Cardiac fibroblast (primary cell): ENCODE measurements around the gene MLN.
A peak's percentile ranks its signal among the peaks of the same experiment; 100 is the strongest.

Experiments
- DNase-seq, 2 donors: peaks; one replicate each; pipeline versions ENCODE4 v3.0.0 to v3.0.0-alpha.2; 2010; ENCODE audit warnings: low read depth in 2 of 2
- H3K4me3 ChIP-seq, 2 donors: replicated peaks in 1 of 2; 1 replicate in 1 of 2; 2 replicates in 1 of 2; pipeline ENCODE4 v1.5.1; 2011; ENCODE audit warnings: low read depth in 2 of 2, low read length in 2 of 2, mild to moderate bottlenecking in 2 of 2, moderate library complexity in 1 of 2
- TF ChIP-seq, protein P1 (sequence below): IDR thresholded peaks from one replicate; pipeline ENCODE4 v1.5.1; 2011; ENCODE audit warnings: low read depth, mild to moderate bottlenecking, low read length, inconsistent platforms

MLN gene

GRCh38 chr6:33820784-33821520, 17.1 kb upstream of the MLN start:
- H3K4me3 ChIP-seq = no peak overlapping the region
- TF ChIP-seq, protein P1, sequence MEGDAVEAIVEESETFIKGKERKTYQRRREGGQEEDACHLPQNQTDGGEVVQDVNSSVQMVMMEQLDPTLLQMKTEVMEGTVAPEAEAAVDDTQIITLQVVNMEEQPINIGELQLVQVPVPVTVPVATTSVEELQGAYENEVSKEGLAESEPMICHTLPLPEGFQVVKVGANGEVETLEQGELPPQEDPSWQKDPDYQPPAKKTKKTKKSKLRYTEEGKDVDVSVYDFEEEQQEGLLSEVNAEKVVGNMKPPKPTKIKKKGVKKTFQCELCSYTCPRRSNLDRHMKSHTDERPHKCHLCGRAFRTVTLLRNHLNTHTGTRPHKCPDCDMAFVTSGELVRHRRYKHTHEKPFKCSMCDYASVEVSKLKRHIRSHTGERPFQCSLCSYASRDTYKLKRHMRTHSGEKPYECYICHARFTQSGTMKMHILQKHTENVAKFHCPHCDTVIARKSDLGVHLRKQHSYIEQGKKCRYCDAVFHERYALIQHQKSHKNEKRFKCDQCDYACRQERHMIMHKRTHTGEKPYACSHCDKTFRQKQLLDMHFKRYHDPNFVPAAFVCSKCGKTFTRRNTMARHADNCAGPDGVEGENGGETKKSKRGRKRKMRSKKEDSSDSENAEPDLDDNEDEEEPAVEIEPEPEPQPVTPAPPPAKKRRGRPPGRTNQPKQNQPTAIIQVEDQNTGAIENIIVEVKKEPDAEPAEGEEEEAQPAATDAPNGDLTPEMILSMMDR = no peak
- no peak for DNase-seq

- TF ChIP-seq, protein P1 = no peak
- H3K4me3 ChIP-seq = no peak overlapping the region
- DNase-seq = no peak
These were observed 16.4 kb upstream of the MLN start for GRCh38 chr6:33820243-33820642.

GRCh38 chr6:33819021-33819420, 15.2 kb upstream of the MLN start:
- H3K4me3 ChIP-seq = no peak overlapping the region
- TF ChIP-seq, protein P1 = no peak
- no peak for DNase-seq

DNA sequence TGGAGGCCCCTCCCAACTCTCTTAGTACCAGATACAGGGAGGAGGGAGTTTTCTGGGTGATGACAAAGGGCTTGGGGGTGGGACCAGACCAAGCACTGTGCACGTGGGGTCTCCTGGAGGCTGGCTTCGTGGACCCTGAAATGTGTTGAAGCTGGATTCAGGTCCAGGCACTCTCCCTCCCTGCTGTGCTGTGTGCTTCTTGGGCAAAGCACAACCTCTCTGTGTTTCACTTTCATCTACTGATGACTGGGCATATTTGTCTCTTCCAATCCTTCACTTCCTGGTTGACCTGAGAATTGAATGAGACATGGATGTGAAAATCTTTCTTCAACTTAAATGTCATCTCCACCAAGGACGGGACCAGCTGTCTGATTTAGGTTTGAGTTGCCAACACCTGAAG, 14.5 kb upstream of the MLN start:
- DNase-seq = no peak
- H3K4me3 ChIP-seq = no peak overlapping the region
- TF ChIP-seq, protein P1 = no peak

DNA sequence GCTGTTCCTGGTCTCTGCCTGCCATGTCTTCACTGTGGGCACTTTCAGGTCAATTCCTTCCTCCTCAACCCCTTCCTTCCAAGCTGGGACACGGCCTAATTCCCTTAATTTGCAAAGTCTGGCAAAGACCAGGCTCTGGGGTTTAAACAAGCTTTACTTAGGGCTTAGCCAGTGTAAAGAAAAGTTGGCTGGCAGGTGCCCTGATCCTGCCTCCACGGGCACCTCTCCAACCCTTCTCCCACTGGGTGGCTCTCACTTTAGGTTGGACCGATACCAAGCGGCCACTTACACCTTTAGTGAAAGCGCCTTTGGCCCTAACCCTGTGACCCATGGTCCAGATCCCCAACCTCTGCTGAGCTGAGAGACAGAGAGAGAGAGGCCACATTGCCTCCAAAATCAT, 13.7 kb upstream of the MLN start:
- TF ChIP-seq, protein P1 = no peak
- no peak for DNase-seq
- H3K4me3 ChIP-seq = no peak overlapping the region

DNA sequence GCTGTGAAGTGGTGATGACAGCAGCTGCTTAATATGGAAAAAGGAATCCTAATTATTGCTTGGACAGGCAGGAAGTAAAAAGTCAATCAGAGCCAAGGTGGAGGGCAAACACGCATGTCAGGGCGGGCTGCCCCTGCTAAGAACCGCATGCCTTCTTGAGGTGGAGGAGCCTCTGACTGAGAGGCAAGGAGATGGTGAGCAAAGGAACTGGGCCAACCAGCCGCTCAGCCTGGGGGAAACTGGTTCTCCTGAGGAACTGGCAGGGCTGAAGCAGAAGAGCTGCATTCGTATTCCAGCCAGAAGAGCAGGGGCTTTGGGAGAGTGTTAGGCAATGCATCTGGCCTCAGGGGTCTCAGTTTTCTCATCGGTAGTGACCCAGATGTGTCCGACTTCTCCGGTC, 13.1 kb upstream of the MLN start:
- DNase-seq = no peak
- TF ChIP-seq, protein P1 = no peak
- no peak overlapping the region for H3K4me3 ChIP-seq

DNA sequence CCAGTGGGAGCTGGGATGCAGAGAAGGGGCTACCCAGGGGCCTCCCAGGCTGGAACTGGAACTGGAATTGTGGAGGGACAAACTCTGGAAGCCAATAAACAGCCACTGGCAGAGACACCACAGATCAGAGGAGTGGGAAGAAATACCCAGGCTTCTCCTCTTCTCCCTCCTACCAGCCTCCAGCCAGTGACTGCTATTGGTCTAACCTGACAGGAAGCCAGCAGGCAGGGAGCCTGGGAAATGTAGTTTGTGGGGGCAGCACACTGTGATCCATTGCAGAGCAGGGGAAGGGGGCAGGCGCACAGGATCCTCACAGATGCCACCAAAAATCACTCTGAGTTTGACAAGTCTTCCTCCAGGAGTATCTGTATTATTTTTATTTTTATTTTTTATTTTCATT, 12.1 kb upstream of the MLN start:
- H3K4me3 ChIP-seq = no peak overlapping the region
- peak; percentile 23 to 28 for DNase-seq
- TF ChIP-seq, protein P1 = no peak
